K562 (cell line): ENCODE results near the gene MAP7D1. TPM values are rescaled to one million over a fixed set of nuclear protein-coding genes. Genes with fewer than 3 reads are reported as not detected.

Experiments
- ATAC-seq: fragments of 200-7000 bp; cut with Tn5 transposase; 3 replicates; pipeline ENCODE4 v1.9.1; 2020; ENCODE audit warnings: moderate library complexity
- BruUV-seq: library from RNA; stranded (reverse); fragments of 400-500 nt; replicated peaks from 2 replicates; lab custom pipeline; 2021; lab: Mats Ljungman, UMichigan
- CTCF ChIA-PET: fragments of 300-600 bp; formaldehyde crosslinking; extraction: SDS; loops from one replicate; lab custom pipeline; 2021; ENCODE audit warnings: low intra/inter-chr PET ratio; lab: Yijun Ruan, JAX
- POLR2A ChIA-PET: fragments of 300-600, 350-650 bp; sonication (Branson Sonifier 250); formaldehyde crosslinking; extraction: SDS; loops from one replicate; lab custom pipeline; 2021; ENCODE audit warnings: antibody characterized with exemption, inconsistent platforms; lab: Yijun Ruan, JAX
- DNase-seq, 4 experiments: peaks; one replicate each; pipeline versions ENCODE4 v3.0.0 to v3.0.0-alpha.2; 2011 to 2018; ENCODE audit warnings: low spot score in 3 of 4, mixed read lengths in 3 of 4; ENCODE audit errors: extremely low read depth in 1 of 4
- FAIRE-seq: peaks from 2 replicates; lab custom pipeline; 2011; peaks lifted over from hg19 to GRCh38; lab: Jason Lieb, UNC
- H2AFZ ChIP-seq: 2 replicates; pipeline ENCODE4 v1.6.0; 2011; ENCODE audit warnings: low read depth, low read length, control low read depth, inconsistent platforms
- H3K27ac ChIP-seq: fragments of 200-600 bp; 3 replicates; pipeline ENCODE4 v1.8.0; 2011; ENCODE audit warnings: low read depth, mild to moderate bottlenecking, control low read depth, inconsistent platforms, low read length, moderate library complexity, mixed read lengths; ENCODE audit errors: extremely low read depth
- H3K27me3 ChIP-seq, 2 experiments: fragments of 300-600 bp in 1 of 2; 2 replicates in 1 of 2; 3 replicates in 1 of 2; pipeline versions ENCODE4 v1.6.0 to v1.8.0; 2011; ENCODE audit warnings: inconsistent platforms in 2 of 2, low read length in 2 of 2, mild to moderate bottlenecking in 1 of 2, mixed read lengths in 1 of 2, moderate library complexity in 1 of 2; ENCODE audit not compliant: control insufficient read depth in 2 of 2, insufficient read depth in 2 of 2
- H3K36me3 ChIP-seq: fragments of 300-600 bp; 3 replicates; pipeline ENCODE4 v1.8.0; 2011; ENCODE audit warnings: mild to moderate bottlenecking, low read length, inconsistent platforms; ENCODE audit not compliant: control insufficient read depth, insufficient read depth
- H3K4me1 ChIP-seq, 2 experiments: fragments of 200-600 bp in 1 of 2; replicated peaks in 1 of 2; 2 replicates in 1 of 2; 3 replicates in 1 of 2; pipeline versions ENCODE4 v1.5.1 to v1.8.0; 2011; ENCODE audit warnings: inconsistent platforms in 2 of 2, low read length in 2 of 2, mild to moderate bottlenecking in 1 of 2, mixed read lengths in 1 of 2, moderate library complexity in 1 of 2; ENCODE audit not compliant: control insufficient read depth in 2 of 2, insufficient read depth in 2 of 2
- H3K4me2 ChIP-seq: 2 replicates; pipeline ENCODE4 v1.6.1; 2011; ENCODE audit warnings: low read length, control low read depth, inconsistent platforms, mixed read lengths; ENCODE audit not compliant: insufficient read depth
- H3K4me3 ChIP-seq: fragments of 200-600 bp; sonication (generic), shearing (Covaris generic); 2 replicates; pipeline ENCODE4 v1.5.1; 2016; ENCODE audit warnings: control low read depth, inconsistent platforms
- H3K79me2 ChIP-seq: fragments of 200-600 bp; 3 replicates; pipeline ENCODE4 v1.8.0; 2011; ENCODE audit warnings: low read length, inconsistent platforms; ENCODE audit not compliant: control insufficient read depth, insufficient read depth
- H3K9ac ChIP-seq, 2 experiments: 2 replicates each; pipeline versions ENCODE4 v1.6.0 to v1.6.1; 2011; ENCODE audit warnings: low read depth in 2 of 2, low read length in 2 of 2, control low read depth in 1 of 2, inconsistent platforms in 1 of 2, mild to moderate bottlenecking in 1 of 2, mixed read lengths in 1 of 2; ENCODE audit not compliant: insufficient read depth in 1 of 2
- H3K9me1 ChIP-seq: one replicate; pipeline ENCODE4 v1.6.0; 2011; ENCODE audit warnings: inconsistent platforms, mild to moderate bottlenecking, low read length, moderate library complexity; ENCODE audit not compliant: control insufficient read depth, insufficient read depth
- H3K9me3 ChIP-seq: replicated peaks from 2 replicates; pipeline ENCODE4 v1.5.1; 2011; ENCODE audit warnings: low read depth, low read length, inconsistent platforms; ENCODE audit not compliant: control insufficient read depth, insufficient read depth
- H4K20me1 ChIP-seq: replicated peaks from 2 replicates; pipeline ENCODE4 v1.6.1; 2011; ENCODE audit warnings: low read length, inconsistent platforms, mixed read lengths; ENCODE audit not compliant: control insufficient read depth, insufficient read depth
- ARID2 ChIP-seq: fragments of 450-650 bp; IDR thresholded peaks from 2 replicates; pipeline ENCODE4 v1.6.1; 2017; ENCODE audit warnings: antibody characterized with exemption, mild to moderate bottlenecking
- ATF3 ChIP-seq, 2 experiments: fragments of 450-650 bp in 1 of 2; sonication (generic) in 1 of 2; formaldehyde crosslinking in 1 of 2; IDR thresholded peaks in 1 of 2; conservative IDR thresholded peaks in 1 of 2; 2 replicates each; pipeline versions ENCODE4 v1.6.1 to v1.8.1; 2016 to 2023; ENCODE audit warnings: mild to moderate bottlenecking in 2 of 2, moderate library complexity in 2 of 2, inconsistent platforms in 1 of 2, missing genetic modification reagents in 1 of 2
- CCAR2 ChIP-seq: fragments of 200-400 bp; formaldehyde crosslinking; IDR thresholded peaks from 2 replicates; pipeline ENCODE4 v1.6.1; 2017; ENCODE audit warnings: mild to moderate bottlenecking, low read depth, low read length
- CGGBP1 ChIP-seq: fragments of 250-450 bp; sonication (Bioruptor Pico); IDR thresholded peaks from 2 replicates; pipeline ENCODE4 v1.9.0; 2021; ENCODE audit warnings: mild to moderate bottlenecking
- CLOCK ChIP-seq: fragments of 250-450 bp; sonication (Bioruptor Pico); IDR thresholded peaks from 2 replicates; pipeline ENCODE4 v1.4.0; 2020; ENCODE audit warnings: mild to moderate bottlenecking, moderate library complexity, borderline replicate concordance
- ETV6 ChIP-seq, 3 experiments: fragments of 150-350 bp in 1 of 3; sonication (generic) in 1 of 3; formaldehyde crosslinking in 1 of 3; IDR thresholded peaks; 2 replicates each; pipeline versions ENCODE4 v1.6.1 to v1.8.0; 2014 to 2022; ENCODE audit warnings: borderline replicate concordance in 2 of 3, low read depth in 2 of 3, antibody characterized with exemption in 1 of 3, low read length in 1 of 3, mild to moderate bottlenecking in 1 of 3, missing genetic modification reagents in 1 of 3
- MAFG ChIP-seq: fragments of 450-650 bp; conservative IDR thresholded peaks from 2 replicates; pipeline ENCODE4 v1.6.1; 2016; ENCODE audit warnings: missing genetic modification characterization, missing compliant biosample characterization
- NFE2L1 ChIP-seq: fragments of 450-650 bp; IDR thresholded peaks from 2 replicates; pipeline ENCODE4 v1.6.1; 2016; ENCODE audit warnings: missing genetic modification characterization, low read depth, mild to moderate bottlenecking, missing compliant biosample characterization, moderate library complexity, borderline replicate concordance
- POLR2G ChIP-seq: fragments of 200-400 bp; formaldehyde crosslinking; IDR thresholded peaks from 2 replicates; pipeline ENCODE4 v1.6.1; 2017; ENCODE audit warnings: low read depth, mild to moderate bottlenecking, antibody characterized with exemption, low read length, moderate library complexity
- POLR3A ChIP-seq: IDR thresholded peaks from 2 replicates; pipeline ENCODE4 v1.6.1; 2011; ENCODE audit warnings: borderline replicate concordance, mild to moderate bottlenecking, moderate library complexity; ENCODE audit not compliant: insufficient read length, insufficient read depth; ENCODE audit errors: extremely low read depth
- RBM34 ChIP-seq: fragments of 200-400 bp; formaldehyde crosslinking; IDR thresholded peaks from 2 replicates; pipeline ENCODE4 v1.6.1; 2018; ENCODE audit warnings: low read length, borderline replicate concordance; ENCODE audit not compliant: insufficient read depth
- STAT5B ChIP-seq: fragments of 250-450 bp; sonication (Bioruptor Pico); IDR thresholded peaks from 2 replicates; pipeline ENCODE4 v1.8.0; 2021; ENCODE audit warnings: mild to moderate bottlenecking, inconsistent platforms
- ZBED1 ChIP-seq: IDR thresholded peaks from 2 replicates; pipeline ENCODE4 v1.6.1; 2014
- WGBS: fragments of 100-300 bp; shearing (Covaris generic); methylation state at CpG from one replicate; pipeline ENCODE4 v1.1.6; 2016; ENCODE audit warnings: low coverage, mixed read lengths; ENCODE audit not compliant: insufficient coverage; ENCODE audit errors: missing lambda C conversion rate; 5-methylcytosine and 5-hydroxymethylcytosine counted together
- in situ Hi-C: fragments of 300-500 bp; cut with MboI; formaldehyde crosslinking; loops from 4 replicates; pipeline ENCODE4 v1.15.0; 2018; ENCODE audit warnings: inconsistent platforms, mixed read lengths
- intact Hi-C: fragments of 100-400 bp; cut with micrococcal nuclease; formaldehyde crosslinking; loops from 2 replicates; pipeline ENCODE4 v1.14.2; 2022
- polyA plus RNA-seq, 8 experiments: library from polyadenylated mRNA; depleted of rRNA in 4 of 8; stranded (reverse) in 5 of 8; unstranded in 3 of 8; fragments of >200 nt; fragmentation: Nextera tagmentation in 2 of 8; fragmentation: Illumina TruSeq in 1 of 8; extraction: Ambion mirVana in 2 of 8; extraction: Trizol in 1 of 8; gene quantifications; 2 replicates each; pipeline versions ENCODE4 v1.2.1 to v1.2.3, GENCODE V29; 2011 to 2014; ENCODE audit warnings: inconsistent platforms in 1 of 8, missing spikeins in 1 of 8
- total RNA-seq, 7 experiments: library from RNA; depleted of rRNA in 6 of 7; stranded (reverse); fragments of >200 nt in 6 of 7; fragmentation: Illumina TruSeq in 2 of 7; extraction: Trizol in 2 of 7; gene quantifications; 2 replicates each; pipeline versions ENCODE4 v1.2.1 to v1.2.3, GENCODE V29; 2011 to 2021; ENCODE audit warnings: low replicate concordance in 1 of 7

The MAP7D1 gene
- total and polyA plus RNA-seq, 9 of the 15 experiments (the other 6 are each of a cell fraction or from before 2014, with no cell fraction given): 3.6 to 108 (median 34.5) TPM

GRCh38 chr1:36224537-36225282 lies 68.8 kb downstream of the MAP7D1 start:
- Histone ChIP-seq H3K9me3 (no peaks in the 10 kb centered on the region), H3K4me2 (peak overlapping the region; percentile 92), H3K9ac (peak overlapping the region; percentile 94 to 96), H3K9me1 (no peaks in the 10 kb centered on the region), H3K27ac (peak overlapping the region; percentile 93), H3K79me2 (peaks cover 51% of the 10 kb centered on the region), H3K4me3 (peak overlapping the region; percentile 75), H3K27me3 (no peaks in the 10 kb centered on the region), H2AFZ (peak overlapping the region; percentile 96), H3K4me1 (peaks cover 14 to 15% of the 10 kb centered on the region in 2 experiments), H4K20me1 (peaks cover 19% of the 10 kb centered on the region), H3K36me3 (peaks cover 36% of the 10 kb centered on the region; the same call in 2 of the 3 replicates)
- ATAC-seq: peak; percentile 90
- WGBS: 2% methylated on average over 24 of the region's 29 CpGs
- ChIA-PET CTCF (no interaction called here), POLR2A (interaction anchor here (0.6 to 4.9 kb wide), 27 partner anchors 9 to 293 kb away, joined by 3 to 67 read pairs (median 4); partner anchors contain the start of genes AGO3, STK40 and TRAPPC3)
- in situ Hi-C loops: no loop called here
- BruUV-seq: no TSS peak
- intact Hi-C loops: loop anchor here (1.0 to 2.0 kb wide), 4 partner anchors 24 to 76 kb away; partner anchors contain the start of gene TRAPPC3
- peak in 2 of 4 experiments; percentile 94 to 95 for DNase-seq
- peak; percentile 62 for FAIRE-seq
- TF ChIP-seq ZBED1 (no peak), ETV6 (IDR thresholded peaks at IDR 0.05; ENCODE audit: borderline replicate concordance in 1 of 2, low read depth in 2 of 2, low read length in 1 of 2) (no peak; a peak in 1 of 4 replicates), ETV6 (CRISPR knock-in tag; IDR thresholded peaks at IDR 0.05; ENCODE audit: borderline replicate concordance) (peak; percentile 41), CGGBP1 (CRISPR knock-in tag) (0 out of 2 replicates have a peak, but pooled peaks have one; percentile 54), STAT5B (CRISPR knock-in tag) (no peak), RBM34 (no peak), CLOCK (no peak), ARID2 (no peak), NFE2L1 (tag) (no peak), POLR2G (peak; percentile 81), POLR3A (no peak), CCAR2 (no peak), ATF3 (IDR thresholded peaks at IDR 0.05) (no peak), ATF3 (CRISPR knock-in tag; conservative IDR thresholded peaks at IDR 0.05) (0 out of 2 replicates have a peak, but pooled peaks have one; percentile 29), MAFG (tag) (no peak)
